AG04449 (cell line): ENCODE measurements around the gene LPP.

Experiments
- CTCF ChIA-PET: fragments of 350-600 bp; formaldehyde crosslinking; extraction: SDS; loops from one replicate; lab custom pipeline; 2021; ENCODE audit warnings: antibody characterized with exemption; lab: Yijun Ruan, JAX
- POLR2A ChIA-PET: fragments of 400-600, 350-600 bp; formaldehyde crosslinking; extraction: SDS; loops from one replicate; lab custom pipeline; 2020; ENCODE audit warnings: antibody characterized with exemption, inconsistent platforms; lab: Yijun Ruan, JAX
- DNase-seq: peaks from one replicate; pipeline ENCODE4 v3.0.0-alpha.2; 2010; ENCODE audit warnings: low read depth, low spot score
- H3K4me3 ChIP-seq: 2 replicates; pipeline ENCODE4 v1.5.1; 2011; ENCODE audit warnings: low read depth, mild to moderate bottlenecking, control low read depth, low read length
- TF ChIP-seq, protein P1 (sequence below): IDR thresholded peaks from one replicate; pipeline ENCODE4 v1.5.1; 2011; ENCODE audit warnings: mild to moderate bottlenecking, moderate library complexity, low read length, control low read depth, inconsistent platforms; ENCODE audit not compliant: insufficient read depth; ENCODE audit errors: missing control alignments

The LPP gene

DNA sequence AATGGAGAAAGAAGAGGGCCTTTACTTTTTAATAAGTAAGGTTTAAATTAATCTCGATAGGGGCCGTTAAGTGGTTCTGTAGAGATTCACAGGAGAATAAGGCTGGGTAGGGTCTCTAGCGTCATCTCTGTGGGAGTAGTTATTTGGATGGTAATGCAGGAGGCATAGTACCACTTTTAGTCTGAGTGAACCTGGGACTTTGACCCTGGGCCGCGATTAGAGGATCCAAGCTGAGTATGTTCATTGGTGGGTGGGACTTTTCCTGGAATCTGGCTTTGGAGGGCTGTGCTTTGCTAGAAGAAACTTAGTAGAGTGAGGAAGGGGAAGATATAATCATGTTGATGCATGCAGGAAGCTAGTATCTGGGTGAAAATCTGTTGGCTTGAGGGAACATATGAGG lies 4.0 kb downstream of the LPP start:
- ChIA-PET CTCF (interaction anchor here (0.7 to 1.0 kb wide), 2 partner anchors 410 to 418 kb away, joined by 3 read pairs; no protein-coding TSS in a partner anchor), POLR2A (interaction anchor here (1.0 kb wide), 1 partner anchor 56 kb away, joined by 3 read pairs; no protein-coding TSS in a partner anchor)
- no peak overlapping the region for H3K4me3 ChIP-seq
- DNase-seq: no peak
- TF ChIP-seq, protein P1, sequence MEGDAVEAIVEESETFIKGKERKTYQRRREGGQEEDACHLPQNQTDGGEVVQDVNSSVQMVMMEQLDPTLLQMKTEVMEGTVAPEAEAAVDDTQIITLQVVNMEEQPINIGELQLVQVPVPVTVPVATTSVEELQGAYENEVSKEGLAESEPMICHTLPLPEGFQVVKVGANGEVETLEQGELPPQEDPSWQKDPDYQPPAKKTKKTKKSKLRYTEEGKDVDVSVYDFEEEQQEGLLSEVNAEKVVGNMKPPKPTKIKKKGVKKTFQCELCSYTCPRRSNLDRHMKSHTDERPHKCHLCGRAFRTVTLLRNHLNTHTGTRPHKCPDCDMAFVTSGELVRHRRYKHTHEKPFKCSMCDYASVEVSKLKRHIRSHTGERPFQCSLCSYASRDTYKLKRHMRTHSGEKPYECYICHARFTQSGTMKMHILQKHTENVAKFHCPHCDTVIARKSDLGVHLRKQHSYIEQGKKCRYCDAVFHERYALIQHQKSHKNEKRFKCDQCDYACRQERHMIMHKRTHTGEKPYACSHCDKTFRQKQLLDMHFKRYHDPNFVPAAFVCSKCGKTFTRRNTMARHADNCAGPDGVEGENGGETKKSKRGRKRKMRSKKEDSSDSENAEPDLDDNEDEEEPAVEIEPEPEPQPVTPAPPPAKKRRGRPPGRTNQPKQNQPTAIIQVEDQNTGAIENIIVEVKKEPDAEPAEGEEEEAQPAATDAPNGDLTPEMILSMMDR: no peak

- no peak for DNase-seq
- CTCF ChIA-PET: interaction anchor here (0.5 to 1.4 kb wide), 3 partner anchors 127 to 419 kb away, joined by 3 to 4 read pairs (median 4); no protein-coding TSS in a partner anchor
- TF ChIP-seq, protein P1: no peak
- POLR2A ChIA-PET: no interaction called here
- no peak overlapping the region for H3K4me3 ChIP-seq
These were observed 4.9 kb downstream of the LPP start for GRCh38 chr3:188158731-188159310.

GRCh38 chr3:188160751-188161150 lies 6.8 kb downstream of the LPP start:
- ChIA-PET CTCF (interaction anchor here (0.5 to 1.5 kb wide), 4 partner anchors 8 to 420 kb away, joined by 3 to 10 read pairs (median 3); no protein-coding TSS in a partner anchor), POLR2A (interaction anchor here (1.1 kb wide), 1 partner anchor 420 kb away, joined by 3 read pairs; no protein-coding TSS in a partner anchor)
- H3K4me3 ChIP-seq: no peak overlapping the region
- DNase-seq: no peak
- TF ChIP-seq, protein P1: no peak

GRCh38 chr3:188164248-188164687 lies 10.3 kb downstream of the LPP start:
- CTCF ChIA-PET: interaction anchor here (1.4 to 1.5 kb wide), 2 partner anchors 8 to 18 kb away, joined by 3 to 5 read pairs; no protein-coding TSS in a partner anchor
- DNase-seq: no peak
- TF ChIP-seq, protein P1: no peak

GRCh38 chr3:188165596-188165995 lies 11.6 kb downstream of the LPP start:
- no peak overlapping the region for H3K4me3 ChIP-seq
- no peak for DNase-seq
- TF ChIP-seq, protein P1: no peak
- CTCF ChIA-PET: interaction anchor here (1.4 to 1.9 kb wide), 3 partner anchors 10 to 425 kb away, joined by 4 to 10 read pairs (median 5); no protein-coding TSS in a partner anchor
- POLR2A ChIA-PET: no interaction called here

More at GRCh38 chr3:188164248-188164687, 10.3 kb downstream of the LPP start:
- POLR2A ChIA-PET: no interaction called here
- H3K4me3 ChIP-seq: no peak overlapping the region

DNA sequence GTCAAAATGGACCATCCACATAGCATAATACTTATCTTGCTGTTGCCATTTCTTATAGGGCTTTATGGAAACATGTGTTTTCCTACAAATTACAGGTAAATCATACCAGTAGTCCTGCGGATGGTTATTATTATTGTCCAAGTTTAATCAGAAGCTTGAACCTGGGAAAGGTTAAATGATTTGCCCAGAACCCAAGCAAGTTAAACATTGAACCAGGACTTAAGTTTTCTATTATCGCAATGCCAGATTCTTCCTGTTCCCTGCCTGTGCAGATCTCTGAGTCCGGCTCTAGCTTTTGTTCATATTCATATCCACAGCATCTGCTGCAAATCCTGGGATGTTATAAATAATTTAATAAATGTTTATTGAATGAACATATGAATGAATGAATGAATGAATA lies 12.5 kb downstream of the LPP start:
- no peak for DNase-seq
- ChIA-PET CTCF (interaction anchor here (0.8 to 1.9 kb wide), 5 partner anchors 11 to 752 kb away, joined by 3 to 10 read pairs (median 4); no protein-coding TSS in a partner anchor), POLR2A (no interaction called here)
- TF ChIP-seq, protein P1: no peak
- H3K4me3 ChIP-seq: no peak overlapping the region
